K562 (cell line): Measurements from ENCODE around the gene HAS3. TPM values are rescaled to one million over a fixed set of nuclear protein-coding genes. Genes with fewer than 3 reads are reported as not detected.

Source experiments
- C11orf30 ChIP-seq: fragments of 450-650 bp; IDR thresholded peaks from 2 replicates; pipeline ENCODE4 v1.6.1; 2016; ENCODE audit warnings: low read depth, mild to moderate bottlenecking
- ELF2 ChIP-seq: fragments of 250-450 bp; sonication (Bioruptor Pico); IDR thresholded peaks from 2 replicates; pipeline ENCODE4 v1.5.0; 2021; ENCODE audit warnings: mild to moderate bottlenecking
- ERF ChIP-seq: fragments of 450-650 bp; formaldehyde crosslinking; IDR thresholded peaks from 2 replicates; pipeline ENCODE4 v1.4.0; 2020; ENCODE audit warnings: mild to moderate bottlenecking, mixed read lengths
- GABPA ChIP-seq: fragments of 200-800 bp; sonication (Bioruptor generic); conservative IDR thresholded peaks from 2 replicates; pipeline ENCODE4 v1.6.1; 2016; ENCODE audit warnings: low read depth, missing genetic modification characterization, missing compliant biosample characterization
- HNRNPK ChIP-seq: fragments of 200-400 bp; formaldehyde crosslinking; IDR thresholded peaks from one replicate; pipeline ENCODE4 v1.6.1; 2018; ENCODE audit warnings: mild to moderate bottlenecking, low read depth, low read length; ENCODE audit not compliant: poor library complexity, severe bottlenecking
- JUND ChIP-seq, 2 experiments: IDR thresholded peaks; 2 replicates in 1 of 2; 3 replicates in 1 of 2; pipeline ENCODE4 v1.6.1; 2011; ENCODE audit warnings: borderline replicate concordance in 2 of 2, low read depth in 2 of 2, low read length in 2 of 2, improper control_type of control experiment in 1 of 2, missing biosample characterization in 1 of 2, missing genetic modification characterization in 1 of 2, missing genetic modification reagents in 1 of 2
- MYC ChIP-seq, 2 experiments: fragments of 250-450 bp in 1 of 2; sonication (Bioruptor Pico) in 1 of 2; IDR thresholded peaks; 2 replicates each; pipeline versions ENCODE4 v1.5.1 to v1.6.1; 2012 to 2021; ENCODE audit warnings: low read depth in 2 of 2, borderline replicate concordance in 1 of 2, improper control_type of control experiment in 1 of 2, low read length in 1 of 2, mild to moderate bottlenecking in 1 of 2, moderate library complexity in 1 of 2
- NR4A1 ChIP-seq, 2 experiments: fragments of 250-450 bp in 1 of 2; fragments of 450-650 bp in 1 of 2; sonication (Bioruptor Pico) in 1 of 2; IDR thresholded peaks; 2 replicates each; pipeline versions ENCODE4 v1.4.0 to v1.6.1; 2016 to 2020; ENCODE audit warnings: mild to moderate bottlenecking in 2 of 2, missing compliant biosample characterization in 1 of 2, missing genetic modification characterization in 1 of 2, moderate library complexity in 1 of 2
- PHB ChIP-seq: fragments of 250-450 bp; sonication (Bioruptor Pico); IDR thresholded peaks from 2 replicates; pipeline ENCODE4 v1.5.0; 2021
- PPARD ChIP-seq: fragments of 250-450 bp; sonication (Bioruptor Pico); IDR thresholded peaks from 2 replicates; pipeline ENCODE4 v1.8.0; 2022; ENCODE audit warnings: inconsistent platforms, mild to moderate bottlenecking, moderate library complexity
- RBFOX2 ChIP-seq: fragments of 200-400 bp; formaldehyde crosslinking; IDR thresholded peaks from 2 replicates; pipeline ENCODE4 v1.6.1; 2017; ENCODE audit warnings: low read depth, mild to moderate bottlenecking, low read length, moderate library complexity
- SIRT6 ChIP-seq: IDR thresholded peaks from one replicate; pipeline ENCODE4 v1.6.1; 2012; ENCODE audit warnings: low read depth, mild to moderate bottlenecking, control low read depth, inconsistent platforms, low read length, moderate library complexity
- SREBF2 ChIP-seq: sonication (generic); formaldehyde crosslinking; IDR thresholded peaks from 2 replicates; pipeline ENCODE4 v1.4.0; 2020; ENCODE audit warnings: mild to moderate bottlenecking, missing genetic modification reagents
- THRAP3 ChIP-seq: fragments of 450-650 bp; IDR thresholded peaks from 2 replicates; pipeline ENCODE4 v1.6.1; 2016; ENCODE audit warnings: mild to moderate bottlenecking, inconsistent platforms, borderline replicate concordance
- ZNF764 ChIP-seq: fragments of 250-450 bp; sonication (Bioruptor Pico); IDR thresholded peaks from 2 replicates; pipeline ENCODE4 v1.4.0; 2020; ENCODE audit warnings: low read depth, mild to moderate bottlenecking, moderate library complexity
- polyA plus RNA-seq, 8 experiments: library from polyadenylated mRNA; depleted of rRNA in 4 of 8; stranded (reverse) in 5 of 8; unstranded in 3 of 8; fragments of >200 nt; fragmentation: Nextera tagmentation in 2 of 8; fragmentation: Illumina TruSeq in 1 of 8; extraction: Ambion mirVana in 2 of 8; extraction: Trizol in 1 of 8; gene quantifications; 2 replicates each; pipeline versions ENCODE4 v1.2.1 to v1.2.3, GENCODE V29; 2011 to 2014; ENCODE audit warnings: inconsistent platforms in 1 of 8, missing spikeins in 1 of 8
- total RNA-seq, 7 experiments: library from RNA; depleted of rRNA in 6 of 7; stranded (reverse); fragments of >200 nt in 6 of 7; fragmentation: Illumina TruSeq in 2 of 7; extraction: Trizol in 2 of 7; gene quantifications; 2 replicates each; pipeline versions ENCODE4 v1.2.1 to v1.2.3, GENCODE V29; 2011 to 2021; ENCODE audit warnings: low replicate concordance in 1 of 7
- TF ChIP-seq, protein P1 (sequence below): fragments of 450-650 bp; conservative IDR thresholded peaks from 2 replicates; pipeline ENCODE4 v1.6.1; 2016; ENCODE audit warnings: missing genetic modification characterization, low read depth, mild to moderate bottlenecking, control low read depth, missing compliant biosample characterization
- TF ChIP-seq, protein P2 (sequence below), 2 experiments: fragments of 450-650 bp; conservative IDR thresholded peaks; 2 replicates each; pipeline ENCODE4 v1.6.1; 2017; ENCODE audit warnings: mild to moderate bottlenecking in 2 of 2, moderate library complexity in 2 of 2
- TF ChIP-seq, protein P3 (sequence below), 2 experiments: fragments of 450-650 bp; IDR thresholded peaks; 2 replicates each; pipeline ENCODE4 v1.6.1; 2016
- TF ChIP-seq, protein P4 (sequence below): IDR thresholded peaks from 2 replicates; pipeline ENCODE4 v1.6.1; 2014; ENCODE audit warnings: antibody characterized with exemption

HAS3 gene
- total and polyA plus RNA-seq, 9 of the 15 experiments (the other 6 are each of a cell fraction or from before 2014, with no cell fraction given) = 0.04 to 0.33 (median 0.13) TPM; not detected in 1

DNA sequence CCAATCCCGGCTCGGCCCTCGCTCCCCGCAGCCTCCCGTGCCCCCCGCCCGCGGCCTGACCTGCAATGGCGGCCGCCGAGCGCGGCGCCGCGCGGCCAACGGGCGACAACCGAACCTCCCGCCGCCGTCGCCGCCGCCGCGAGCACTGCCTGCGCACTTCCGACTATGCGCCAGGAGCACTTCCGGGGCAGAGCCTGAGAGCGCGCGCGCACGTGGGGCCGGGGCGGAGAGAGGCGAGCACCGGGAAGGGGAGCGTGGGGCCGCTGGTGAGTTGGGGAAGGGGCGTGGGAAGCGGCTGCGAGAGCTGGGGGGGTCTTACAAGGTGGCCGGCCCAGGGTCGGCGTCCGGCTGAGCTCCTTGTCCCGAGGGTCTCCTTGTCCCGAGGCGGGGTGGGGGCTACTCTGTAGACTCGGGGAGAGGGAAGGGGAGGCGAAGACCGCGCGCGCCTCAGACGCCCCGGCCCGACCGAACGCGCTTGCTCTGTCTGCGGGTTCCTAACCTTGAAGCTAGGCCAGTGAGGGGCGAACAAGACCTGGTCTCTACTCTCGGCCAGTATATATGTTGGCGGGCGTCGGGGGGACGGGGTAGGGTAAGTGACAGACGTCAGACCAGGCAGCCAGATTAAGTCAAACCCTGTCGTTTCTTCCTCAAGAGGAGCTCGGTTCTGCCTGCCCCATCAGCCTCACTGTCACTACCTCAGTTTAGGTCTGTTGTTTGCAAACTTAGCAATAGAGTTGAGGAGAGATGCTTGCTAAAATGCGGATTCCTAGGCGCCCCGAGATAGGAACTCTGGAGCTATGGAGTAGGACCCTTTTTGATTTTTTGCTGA lies 27.2 kb downstream of the HAS3 start, which contains the start of the genes CHTF8 and UTP4 (continued):
- 0 out of 2 replicates have a peak, but pooled peaks have one; percentile 38 for TF ChIP-seq ERF (CRISPR knock-in tag)
- no peak for TF ChIP-seq PHB (CRISPR knock-in tag)
- TF ChIP-seq, protein P1, sequence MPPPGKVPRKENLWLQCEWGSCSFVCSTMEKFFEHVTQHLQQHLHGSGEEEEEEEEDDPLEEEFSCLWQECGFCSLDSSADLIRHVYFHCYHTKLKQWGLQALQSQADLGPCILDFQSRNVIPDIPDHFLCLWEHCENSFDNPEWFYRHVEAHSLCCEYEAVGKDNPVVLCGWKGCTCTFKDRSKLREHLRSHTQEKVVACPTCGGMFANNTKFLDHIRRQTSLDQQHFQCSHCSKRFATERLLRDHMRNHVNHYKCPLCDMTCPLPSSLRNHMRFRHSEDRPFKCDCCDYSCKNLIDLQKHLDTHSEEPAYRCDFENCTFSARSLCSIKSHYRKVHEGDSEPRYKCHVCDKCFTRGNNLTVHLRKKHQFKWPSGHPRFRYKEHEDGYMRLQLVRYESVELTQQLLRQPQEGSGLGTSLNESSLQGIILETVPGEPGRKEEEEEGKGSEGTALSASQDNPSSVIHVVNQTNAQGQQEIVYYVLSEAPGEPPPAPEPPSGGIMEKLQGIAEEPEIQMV (tag) = no peak
- TF ChIP-seq C11orf30 = peak; percentile 45
- TF ChIP-seq, protein P2, sequence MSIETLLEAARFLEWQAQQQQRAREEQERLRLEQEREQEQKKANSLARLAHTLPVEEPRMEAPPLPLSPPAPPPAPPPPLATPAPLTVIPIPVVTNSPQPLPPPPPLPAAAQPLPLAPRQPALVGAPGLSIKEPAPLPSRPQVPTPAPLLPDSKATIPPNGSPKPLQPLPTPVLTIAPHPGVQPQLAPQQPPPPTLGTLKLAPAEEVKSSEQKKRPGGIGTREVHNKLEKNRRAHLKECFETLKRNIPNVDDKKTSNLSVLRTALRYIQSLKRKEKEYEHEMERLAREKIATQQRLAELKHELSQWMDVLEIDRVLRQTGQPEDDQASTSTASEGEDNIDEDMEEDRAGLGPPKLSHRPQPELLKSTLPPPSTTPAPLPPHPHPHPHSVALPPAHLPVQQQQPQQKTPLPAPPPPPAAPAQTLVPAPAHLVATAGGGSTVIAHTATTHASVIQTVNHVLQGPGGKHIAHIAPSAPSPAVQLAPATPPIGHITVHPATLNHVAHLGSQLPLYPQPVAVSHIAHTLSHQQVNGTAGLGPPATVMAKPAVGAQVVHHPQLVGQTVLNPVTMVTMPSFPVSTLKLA (conservative IDR thresholded peaks at IDR 0.05) = peak; percentile 99
- no peak for TF ChIP-seq SIRT6
- no peak for TF ChIP-seq PPARD
- TF ChIP-seq SREBF2 = no peak
- TF ChIP-seq MYC (IDR thresholded peaks at IDR 0.05; ENCODE audit: low read depth, low read length) = peak; percentile 98
- peak; percentile 92 for TF ChIP-seq MYC (CRISPR knock-in tag; IDR thresholded peaks at IDR 0.05; ENCODE audit: borderline replicate concordance, low read depth)
- TF ChIP-seq, protein P3, sequence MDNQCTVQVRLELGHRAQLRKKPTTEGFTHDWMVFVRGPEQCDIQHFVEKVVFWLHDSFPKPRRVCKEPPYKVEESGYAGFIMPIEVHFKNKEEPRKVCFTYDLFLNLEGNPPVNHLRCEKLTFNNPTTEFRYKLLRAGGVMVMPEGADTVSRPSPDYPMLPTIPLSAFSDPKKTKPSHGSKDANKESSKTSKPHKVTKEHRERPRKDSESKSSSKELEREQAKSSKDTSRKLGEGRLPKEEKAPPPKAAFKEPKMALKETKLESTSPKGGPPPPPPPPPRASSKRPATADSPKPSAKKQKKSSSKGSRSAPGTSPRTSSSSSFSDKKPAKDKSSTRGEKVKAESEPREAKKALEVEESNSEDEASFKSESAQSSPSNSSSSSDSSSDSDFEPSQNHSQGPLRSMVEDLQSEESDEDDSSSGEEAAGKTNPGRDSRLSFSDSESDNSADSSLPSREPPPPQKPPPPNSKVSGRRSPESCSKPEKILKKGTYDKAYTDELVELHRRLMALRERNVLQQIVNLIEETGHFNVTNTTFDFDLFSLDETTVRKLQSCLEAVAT (IDR thresholded peaks at IDR 0.05) = no peak
- TF ChIP-seq, protein P4, sequence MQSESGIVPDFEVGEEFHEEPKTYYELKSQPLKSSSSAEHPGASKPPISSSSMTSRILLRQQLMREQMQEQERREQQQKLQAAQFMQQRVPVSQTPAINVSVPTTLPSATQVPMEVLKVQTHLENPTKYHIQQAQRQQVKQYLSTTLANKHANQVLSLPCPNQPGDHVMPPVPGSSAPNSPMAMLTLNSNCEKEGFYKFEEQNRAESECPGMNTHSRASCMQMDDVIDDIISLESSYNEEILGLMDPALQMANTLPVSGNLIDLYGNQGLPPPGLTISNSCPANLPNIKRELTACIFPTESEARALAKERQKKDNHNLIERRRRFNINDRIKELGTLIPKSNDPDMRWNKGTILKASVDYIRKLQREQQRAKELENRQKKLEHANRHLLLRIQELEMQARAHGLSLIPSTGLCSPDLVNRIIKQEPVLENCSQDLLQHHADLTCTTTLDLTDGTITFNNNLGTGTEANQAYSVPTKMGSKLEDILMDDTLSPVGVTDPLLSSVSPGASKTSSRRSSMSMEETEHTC = no peak
- 0 out of 2 replicates have a peak, but pooled peaks have one; percentile 11 for TF ChIP-seq JUND (IDR thresholded peaks at IDR 0.05; ENCODE audit: borderline replicate concordance, low read depth, low read length)
- no peak for TF ChIP-seq JUND (tag; IDR thresholded peaks at IDR 0.05; ENCODE audit: borderline replicate concordance, low read depth, low read length)
- peak; percentile 67 for TF ChIP-seq HNRNPK
- TF ChIP-seq RBFOX2 = peak; percentile 98
- no peak for TF ChIP-seq NR4A1 (CRISPR knock-in tag; IDR thresholded peaks at IDR 0.05)
- TF ChIP-seq NR4A1 (tag; IDR thresholded peaks at IDR 0.05) = 0 out of 2 replicates have a peak, but pooled peaks have one; percentile 20
- TF ChIP-seq ZNF764 (CRISPR knock-in tag) = no peak
- TF ChIP-seq GABPA (tag) = peak; percentile 98
- TF ChIP-seq THRAP3 = no peak
- TF ChIP-seq ELF2 (CRISPR knock-in tag) = peak; percentile 57; the same call in 1 of the 2 replicates
